Measurements from ENCODE around the gene HIPK3. TPM values are rescaled to one million over a fixed set of nuclear protein-coding genes. Genes with fewer than 3 reads are reported as not detected.
"Not testable (repeated sequence)": the region's sequence is repeated elsewhere in the genome, so short reads cannot be mapped to it uniquely, and the experiment has no call there.

Gene HIPK3
- total and polyA plus RNA-seq, 4 donors = 17.9 to 189 (median 71.5) TPM

DNA sequence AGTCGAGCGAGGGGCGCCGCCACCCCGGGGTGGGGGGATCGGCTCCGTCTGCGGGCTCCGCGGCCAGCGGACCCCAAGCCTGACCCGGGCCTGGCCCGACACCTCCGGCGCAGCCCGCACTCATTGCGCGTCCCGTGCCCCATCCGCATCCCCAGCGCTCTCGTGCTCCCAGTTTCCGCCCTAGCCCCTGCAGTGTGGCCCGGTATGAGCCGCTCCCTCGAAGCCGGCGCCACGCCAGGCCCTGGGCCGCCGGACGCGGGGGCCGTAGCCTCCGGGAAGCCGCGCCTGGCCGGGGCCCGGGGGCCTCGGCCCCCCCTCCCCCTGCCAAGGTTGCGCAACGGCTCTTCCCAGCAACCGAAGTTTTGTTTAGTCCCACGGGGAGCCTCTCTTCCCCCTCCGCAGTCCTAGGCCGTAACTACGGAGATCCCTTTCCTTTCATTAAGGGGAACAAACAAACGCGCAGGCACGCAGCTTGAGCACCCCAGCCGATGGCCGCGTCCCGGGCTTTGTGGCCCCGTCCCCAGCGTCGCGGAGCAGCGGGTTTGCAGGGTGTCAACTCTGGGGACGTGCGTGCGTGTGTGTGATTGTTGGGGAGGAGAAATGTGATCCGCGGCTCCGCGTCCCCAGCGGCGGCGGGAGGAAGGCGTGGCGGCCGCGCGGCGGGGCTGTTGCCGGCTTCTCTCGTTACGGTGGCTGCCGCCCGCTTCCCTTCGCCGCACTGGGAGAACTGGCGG, 883 bp downstream of the HIPK3 start:
- Histone ChIP-seq H3K4me1 (ENCODE audit: control insufficient read depth in 5 of 5, insufficient read depth in 5 of 5, low read length in 5 of 5) (peaks cover 0 to 30% (median 15%) of the 10 kb centered on the region in 5 donors), H3K27ac (ENCODE audit: low read depth in 1 of 2, low read length in 1 of 2) (peak overlapping the region; percentile 100), H3K4me3 (peak overlapping the region; percentile 98), H3K36me3 (ENCODE audit: control insufficient read depth in 4 of 4, insufficient read depth in 4 of 4, low read length in 4 of 4) (peaks cover 0 to 7% (median 0%) of the 10 kb centered on the region in 4 donors), H3K9ac (ENCODE audit: insufficient read depth in 1 of 2, low read length in 2 of 2) (peak overlapping the region; percentile 98 to 100), H3K27me3 (ENCODE audit: control insufficient read depth in 3 of 3, insufficient read depth in 3 of 3, low read length in 2 of 3) (no peaks in the 10 kb centered on the region), H3K9me3 (ENCODE audit: control insufficient read depth in 4 of 4, insufficient read depth in 3 of 4, low read length in 3 of 4) (no peaks in the 10 kb centered on the region)
- WGBS, 2 donors = 0% methylated on average over 67 to 83 of the region's 83 CpGs
- TF ChIP-seq, protein P1, sequence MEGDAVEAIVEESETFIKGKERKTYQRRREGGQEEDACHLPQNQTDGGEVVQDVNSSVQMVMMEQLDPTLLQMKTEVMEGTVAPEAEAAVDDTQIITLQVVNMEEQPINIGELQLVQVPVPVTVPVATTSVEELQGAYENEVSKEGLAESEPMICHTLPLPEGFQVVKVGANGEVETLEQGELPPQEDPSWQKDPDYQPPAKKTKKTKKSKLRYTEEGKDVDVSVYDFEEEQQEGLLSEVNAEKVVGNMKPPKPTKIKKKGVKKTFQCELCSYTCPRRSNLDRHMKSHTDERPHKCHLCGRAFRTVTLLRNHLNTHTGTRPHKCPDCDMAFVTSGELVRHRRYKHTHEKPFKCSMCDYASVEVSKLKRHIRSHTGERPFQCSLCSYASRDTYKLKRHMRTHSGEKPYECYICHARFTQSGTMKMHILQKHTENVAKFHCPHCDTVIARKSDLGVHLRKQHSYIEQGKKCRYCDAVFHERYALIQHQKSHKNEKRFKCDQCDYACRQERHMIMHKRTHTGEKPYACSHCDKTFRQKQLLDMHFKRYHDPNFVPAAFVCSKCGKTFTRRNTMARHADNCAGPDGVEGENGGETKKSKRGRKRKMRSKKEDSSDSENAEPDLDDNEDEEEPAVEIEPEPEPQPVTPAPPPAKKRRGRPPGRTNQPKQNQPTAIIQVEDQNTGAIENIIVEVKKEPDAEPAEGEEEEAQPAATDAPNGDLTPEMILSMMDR (IDR thresholded peaks at IDR 0.05; ENCODE audit: control extremely low read depth, extremely low read depth) = no peak
- ATAC-seq (ENCODE audit: insufficient read depth, low FRiP score) = peak; percentile 88
- DNase-seq = peak; percentile 92 to 94 (median 93)

DNA sequence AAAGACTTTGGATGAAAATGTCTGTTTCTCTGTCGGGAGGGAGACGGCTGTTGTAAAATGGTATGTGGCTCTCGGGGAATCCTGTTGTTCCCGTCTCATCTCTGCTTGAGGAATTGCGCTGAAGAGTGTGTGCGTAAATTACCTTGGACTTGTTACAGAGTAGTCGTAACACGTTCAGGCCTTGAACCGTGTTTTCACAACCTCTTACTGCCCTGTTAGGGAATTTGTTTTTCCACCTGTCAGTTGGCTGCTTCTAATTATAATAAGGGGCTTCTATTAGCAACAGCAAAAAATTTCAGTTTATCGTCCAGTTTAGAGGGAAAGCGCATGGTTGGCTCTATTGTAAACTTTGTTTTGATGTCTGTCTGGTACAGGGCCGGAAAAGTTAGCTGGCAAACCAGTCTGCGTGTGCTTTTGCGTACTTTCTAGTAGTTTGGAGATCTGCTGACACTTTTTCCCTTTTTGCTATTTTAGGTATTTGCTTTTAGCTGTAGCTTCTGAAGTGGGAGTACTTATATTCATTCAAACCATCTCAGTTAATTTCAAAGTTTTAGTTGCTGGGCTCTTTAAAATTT, 1.5 kb downstream of the HIPK3 start:
- peak overlapping the region; percentile 100 for H3K27ac ChIP-seq (ENCODE audit: low read depth in 1 of 2, low read length in 1 of 2)
- no peaks in the 10 kb centered on the region for H3K9me3 ChIP-seq (ENCODE audit: control insufficient read depth in 4 of 4, insufficient read depth in 3 of 4, low read length in 3 of 4)
- DNase-seq (peak; percentile 34 to 83 (median 72)), ATAC-seq (ENCODE audit: insufficient read depth, low FRiP score) (no peak)
- H3K4me3 ChIP-seq = peak overlapping the region; percentile 98
- WGBS, 2 donors = 0 to 1% methylated on average over 14 of the region's 14 CpGs
- H3K9ac ChIP-seq (ENCODE audit: insufficient read depth in 1 of 2, low read length in 2 of 2) = peak overlapping the region; percentile 98 to 100
- peaks cover 0 to 7% (median 0%) of the 10 kb centered on the region in 4 donors for H3K36me3 ChIP-seq (ENCODE audit: control insufficient read depth in 4 of 4, insufficient read depth in 4 of 4, low read length in 4 of 4)
- TF ChIP-seq, protein P1 (IDR thresholded peaks at IDR 0.05; ENCODE audit: control extremely low read depth, extremely low read depth) = no peak
- H3K4me1 ChIP-seq (ENCODE audit: control insufficient read depth in 5 of 5, insufficient read depth in 5 of 5, low read length in 5 of 5) = peaks cover 5 to 34% (median 16%) of the 10 kb centered on the region in 5 donors
- H3K27me3 ChIP-seq (ENCODE audit: control insufficient read depth in 3 of 3, insufficient read depth in 3 of 3, low read length in 2 of 3) = no peaks in the 10 kb centered on the region

DNA sequence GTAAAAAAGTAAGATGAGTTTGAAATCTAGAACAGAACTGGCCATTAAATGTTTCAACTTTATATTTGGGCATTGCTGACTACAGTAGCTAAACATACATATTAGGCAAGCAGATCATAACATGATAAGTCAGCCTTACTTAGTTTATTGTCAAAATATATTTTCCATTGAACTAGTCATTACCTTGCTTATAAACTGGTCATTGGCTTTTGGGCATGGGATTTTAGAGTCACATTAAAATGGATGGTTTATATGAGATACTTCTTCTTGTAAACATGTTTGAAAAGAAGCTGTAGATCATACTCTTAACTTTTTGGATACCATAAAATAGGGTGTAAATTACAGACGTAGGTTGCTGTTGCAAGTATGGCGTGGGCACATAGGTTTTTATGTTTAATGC, 2.7 kb downstream of the HIPK3 start:
- Histone ChIP-seq H3K4me3 (no peak overlapping the region), H3K4me1 (ENCODE audit: control insufficient read depth in 5 of 5, insufficient read depth in 5 of 5, low read length in 5 of 5) (peaks cover 6 to 40% (median 16%) of the 10 kb centered on the region in 5 donors), H3K9ac (ENCODE audit: insufficient read depth in 1 of 2, low read length in 2 of 2) (peak overlapping the region in 1 of 2 donors; percentile 98), H3K27ac (ENCODE audit: low read depth in 1 of 2, low read length in 1 of 2) (peak overlapping the region in 1 of 2 donors; percentile 59), H3K36me3 (ENCODE audit: control insufficient read depth in 4 of 4, insufficient read depth in 4 of 4, low read length in 4 of 4) (peaks cover 0 to 7% (median 0%) of the 10 kb centered on the region in 4 donors), H3K9me3 (ENCODE audit: control insufficient read depth in 4 of 4, insufficient read depth in 3 of 4, low read length in 3 of 4) (no peaks in the 10 kb centered on the region), H3K27me3 (ENCODE audit: control insufficient read depth in 3 of 3, insufficient read depth in 3 of 3, low read length in 2 of 3) (no peaks in the 10 kb centered on the region)
- 33% methylated on average over 2 of the region's 2 CpGs for WGBS, 2 donors
- DNase-seq (peak in 1 of 3 donors; percentile 30), ATAC-seq (ENCODE audit: insufficient read depth, low FRiP score) (no peak)
- TF ChIP-seq, protein P1 (IDR thresholded peaks at IDR 0.05; ENCODE audit: control extremely low read depth, extremely low read depth) = no peak

- ATAC-seq (ENCODE audit: insufficient read depth, low FRiP score); H3K9me3 ChIP-seq (ENCODE audit: control insufficient read depth in 4 of 4, insufficient read depth in 3 of 4, low read length in 3 of 4); H3K9ac ChIP-seq (ENCODE audit: insufficient read depth in 1 of 2, low read length in 2 of 2); H3K27me3 ChIP-seq (ENCODE audit: control insufficient read depth in 3 of 3, insufficient read depth in 3 of 3, low read length in 2 of 3); DNase-seq; H3K4me3 ChIP-seq; H3K36me3 ChIP-seq (ENCODE audit: control insufficient read depth in 4 of 4, insufficient read depth in 4 of 4, low read length in 4 of 4): not testable (repeated sequence)
- Histone ChIP-seq H3K27ac (ENCODE audit: low read depth in 1 of 2, low read length in 1 of 2) (peak overlapping the region in 1 of 2 donors; percentile 10), H3K4me1 (ENCODE audit: control insufficient read depth in 5 of 5, insufficient read depth in 5 of 5, low read length in 5 of 5) (peaks cover 10 to 37% (median 14%) of the 10 kb centered on the region in 5 donors)
- 95% methylated on average over 1 of the region's 1 CpG for WGBS, 2 donors
These were observed 4.2 kb downstream of the HIPK3 start for GRCh38 chr11:33261350-33261749.

Data from lung (tissue), 12 donors.